Measurements from ENCODE around the gene GSK3A.

The GSK3A gene

DNA sequence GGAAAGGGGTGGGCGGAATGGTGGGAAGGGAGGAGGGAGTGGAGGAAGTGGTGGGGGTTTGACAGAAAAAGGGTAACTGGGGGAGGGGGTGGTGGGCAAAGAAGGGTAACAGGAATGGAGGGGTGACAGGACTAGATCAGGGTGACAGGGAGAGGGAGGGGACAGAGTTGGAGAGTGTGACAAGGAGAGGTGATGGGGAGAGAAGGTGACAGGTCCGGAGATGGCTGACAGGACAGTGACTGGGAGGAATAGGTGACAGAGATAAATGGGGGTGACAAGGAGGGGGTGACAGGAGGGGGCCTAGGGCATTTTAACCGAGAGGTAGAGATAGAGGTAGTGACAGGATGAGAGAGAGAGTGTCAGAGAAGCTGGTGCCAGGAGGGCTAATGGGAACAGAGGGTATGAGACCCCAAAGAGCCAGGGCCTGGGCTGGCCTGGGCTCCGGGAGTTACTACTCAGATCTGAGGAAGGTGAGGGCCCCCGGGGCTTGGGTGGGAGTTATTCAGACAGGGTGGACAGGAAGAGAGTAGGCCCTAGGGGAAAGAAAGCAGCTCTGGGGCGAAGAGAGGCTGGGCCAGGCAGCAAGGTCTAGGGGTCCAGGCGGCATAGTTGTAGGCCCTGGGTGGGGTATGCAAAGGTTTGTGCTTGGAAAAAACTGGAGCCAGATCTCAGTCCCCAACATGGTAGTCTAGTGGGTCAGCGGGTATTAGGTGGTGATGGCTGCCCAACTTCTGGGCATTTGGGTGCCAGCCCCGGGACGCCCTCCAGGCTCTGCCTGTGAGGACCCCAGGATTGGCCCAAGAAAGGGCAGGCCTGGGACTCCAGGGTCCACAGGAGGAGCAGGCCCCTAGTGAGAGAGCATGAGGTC is 27.3 kb upstream of the GSK3A start (continued):
- TF ChIP-seq, protein P1, sequence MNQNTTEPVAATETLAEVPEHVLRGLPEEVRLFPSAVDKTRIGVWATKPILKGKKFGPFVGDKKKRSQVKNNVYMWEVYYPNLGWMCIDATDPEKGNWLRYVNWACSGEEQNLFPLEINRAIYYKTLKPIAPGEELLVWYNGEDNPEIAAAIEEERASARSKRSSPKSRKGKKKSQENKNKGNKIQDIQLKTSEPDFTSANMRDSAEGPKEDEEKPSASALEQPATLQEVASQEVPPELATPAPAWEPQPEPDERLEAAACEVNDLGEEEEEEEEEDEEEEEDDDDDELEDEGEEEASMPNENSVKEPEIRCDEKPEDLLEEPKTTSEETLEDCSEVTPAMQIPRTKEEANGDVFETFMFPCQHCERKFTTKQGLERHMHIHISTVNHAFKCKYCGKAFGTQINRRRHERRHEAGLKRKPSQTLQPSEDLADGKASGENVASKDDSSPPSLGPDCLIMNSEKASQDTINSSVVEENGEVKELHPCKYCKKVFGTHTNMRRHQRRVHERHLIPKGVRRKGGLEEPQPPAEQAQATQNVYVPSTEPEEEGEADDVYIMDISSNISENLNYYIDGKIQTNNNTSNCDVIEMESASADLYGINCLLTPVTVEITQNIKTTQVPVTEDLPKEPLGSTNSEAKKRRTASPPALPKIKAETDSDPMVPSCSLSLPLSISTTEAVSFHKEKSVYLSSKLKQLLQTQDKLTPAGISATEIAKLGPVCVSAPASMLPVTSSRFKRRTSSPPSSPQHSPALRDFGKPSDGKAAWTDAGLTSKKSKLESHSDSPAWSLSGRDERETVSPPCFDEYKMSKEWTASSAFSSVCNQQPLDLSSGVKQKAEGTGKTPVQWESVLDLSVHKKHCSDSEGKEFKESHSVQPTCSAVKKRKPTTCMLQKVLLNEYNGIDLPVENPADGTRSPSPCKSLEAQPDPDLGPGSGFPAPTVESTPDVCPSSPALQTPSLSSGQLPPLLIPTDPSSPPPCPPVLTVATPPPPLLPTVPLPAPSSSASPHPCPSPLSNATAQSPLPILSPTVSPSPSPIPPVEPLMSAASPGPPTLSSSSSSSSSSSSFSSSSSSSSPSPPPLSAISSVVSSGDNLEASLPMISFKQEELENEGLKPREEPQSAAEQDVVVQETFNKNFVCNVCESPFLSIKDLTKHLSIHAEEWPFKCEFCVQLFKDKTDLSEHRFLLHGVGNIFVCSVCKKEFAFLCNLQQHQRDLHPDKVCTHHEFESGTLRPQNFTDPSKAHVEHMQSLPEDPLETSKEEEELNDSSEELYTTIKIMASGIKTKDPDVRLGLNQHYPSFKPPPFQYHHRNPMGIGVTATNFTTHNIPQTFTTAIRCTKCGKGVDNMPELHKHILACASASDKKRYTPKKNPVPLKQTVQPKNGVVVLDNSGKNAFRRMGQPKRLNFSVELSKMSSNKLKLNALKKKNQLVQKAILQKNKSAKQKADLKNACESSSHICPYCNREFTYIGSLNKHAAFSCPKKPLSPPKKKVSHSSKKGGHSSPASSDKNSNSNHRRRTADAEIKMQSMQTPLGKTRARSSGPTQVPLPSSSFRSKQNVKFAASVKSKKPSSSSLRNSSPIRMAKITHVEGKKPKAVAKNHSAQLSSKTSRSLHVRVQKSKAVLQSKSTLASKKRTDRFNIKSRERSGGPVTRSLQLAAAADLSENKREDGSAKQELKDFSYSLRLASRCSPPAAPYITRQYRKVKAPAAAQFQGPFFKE (tag by site-specific recombination; IDR thresholded peaks at IDR 0.05; ENCODE audit: borderline replicate concordance), result no peak
- TF ChIP-seq, protein P2, sequence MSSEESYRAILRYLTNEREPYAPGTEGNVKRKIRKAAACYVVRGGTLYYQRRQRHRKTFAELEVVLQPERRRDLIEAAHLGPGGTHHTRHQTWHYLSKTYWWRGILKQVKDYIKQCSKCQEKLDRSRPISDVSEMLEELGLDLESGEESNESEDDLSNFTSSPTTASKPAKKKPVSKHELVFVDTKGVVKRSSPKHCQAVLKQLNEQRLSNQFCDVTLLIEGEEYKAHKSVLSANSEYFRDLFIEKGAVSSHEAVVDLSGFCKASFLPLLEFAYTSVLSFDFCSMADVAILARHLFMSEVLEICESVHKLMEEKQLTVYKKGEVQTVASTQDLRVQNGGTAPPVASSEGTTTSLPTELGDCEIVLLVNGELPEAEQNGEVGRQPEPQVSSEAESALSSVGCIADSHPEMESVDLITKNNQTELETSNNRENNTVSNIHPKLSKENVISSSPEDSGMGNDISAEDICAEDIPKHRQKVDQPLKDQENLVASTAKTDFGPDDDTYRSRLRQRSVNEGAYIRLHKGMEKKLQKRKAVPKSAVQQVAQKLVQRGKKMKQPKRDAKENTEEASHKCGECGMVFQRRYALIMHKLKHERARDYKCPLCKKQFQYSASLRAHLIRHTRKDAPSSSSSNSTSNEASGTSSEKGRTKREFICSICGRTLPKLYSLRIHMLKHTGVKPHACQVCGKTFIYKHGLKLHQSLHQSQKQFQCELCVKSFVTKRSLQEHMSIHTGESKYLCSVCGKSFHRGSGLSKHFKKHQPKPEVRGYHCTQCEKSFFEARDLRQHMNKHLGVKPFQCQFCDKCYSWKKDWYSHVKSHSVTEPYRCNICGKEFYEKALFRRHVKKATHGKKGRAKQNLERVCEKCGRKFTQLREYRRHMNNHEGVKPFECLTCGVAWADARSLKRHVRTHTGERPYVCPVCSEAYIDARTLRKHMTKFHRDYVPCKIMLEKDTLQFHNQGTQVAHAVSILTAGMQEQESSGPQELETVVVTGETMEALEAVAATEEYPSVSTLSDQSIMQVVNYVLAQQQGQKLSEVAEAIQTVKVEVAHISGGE (tag by site-specific recombination; conservative IDR thresholded peaks at IDR 0.05; ENCODE audit: low read depth), result 0 out of 2 replicates have a peak, but pooled peaks have one; percentile 13
- TF ChIP-seq ZBTB21 (tag by site-specific recombination; IDR thresholded peaks at IDR 0.05) (peak; percentile 23; the same call in 1 of the 2 replicates), SCRT1 (tag by site-specific recombination; IDR thresholded peaks at IDR 0.05; ENCODE audit: borderline replicate concordance) (no peak), ZNF830 (tag by site-specific recombination; IDR thresholded peaks at IDR 0.05; ENCODE audit: low read depth) (no peak), PRDM1 (tag by site-specific recombination; IDR thresholded peaks at IDR 0.05) (peak; percentile 91), WT1 (tag by site-specific recombination; IDR thresholded peaks at IDR 0.05) (peak; percentile 46), ZBTB20 (tag by site-specific recombination; IDR thresholded peaks at IDR 0.05) (0 out of 2 replicates have a peak, but pooled peaks have one; percentile 41), ZNF146 (tag by site-specific recombination; IDR thresholded peaks at IDR 0.05) (0 out of 2 replicates have a peak, but pooled peaks have one; percentile 7), ZNF157 (tag by site-specific recombination; IDR thresholded peaks at IDR 0.05) (peak; percentile 55; the same call in 1 of the 2 replicates), KLF7 (tag by site-specific recombination; IDR thresholded peaks at IDR 0.05; ENCODE audit: borderline replicate concordance) (0 out of 2 replicates have a peak, but pooled peaks have one; percentile 13), ZNF335 (tag by site-specific recombination; conservative IDR thresholded peaks at IDR 0.05) (peak; percentile 61), ZNF398 (tag by site-specific recombination; IDR thresholded peaks at IDR 0.05) (peak; percentile 96), ZFHX2 (tag by site-specific recombination; conservative IDR thresholded peaks at IDR 0.05) (peak; percentile 77), ZNF132 (tag by site-specific recombination; IDR thresholded peaks at IDR 0.05; ENCODE audit: borderline replicate concordance) (no peak), ZBTB7A (tag by site-specific recombination; IDR thresholded peaks at IDR 0.05; ENCODE audit: low read depth) (peak; percentile 67; the same call in 1 of the 2 replicates), ZNF2 (tag by site-specific recombination; IDR thresholded peaks at IDR 0.05) (no peak), ZNF239 (tag by site-specific recombination; IDR thresholded peaks at IDR 0.05) (0 out of 2 replicates have a peak, but pooled peaks have one; percentile 39)
- TF ChIP-seq, protein P3, sequence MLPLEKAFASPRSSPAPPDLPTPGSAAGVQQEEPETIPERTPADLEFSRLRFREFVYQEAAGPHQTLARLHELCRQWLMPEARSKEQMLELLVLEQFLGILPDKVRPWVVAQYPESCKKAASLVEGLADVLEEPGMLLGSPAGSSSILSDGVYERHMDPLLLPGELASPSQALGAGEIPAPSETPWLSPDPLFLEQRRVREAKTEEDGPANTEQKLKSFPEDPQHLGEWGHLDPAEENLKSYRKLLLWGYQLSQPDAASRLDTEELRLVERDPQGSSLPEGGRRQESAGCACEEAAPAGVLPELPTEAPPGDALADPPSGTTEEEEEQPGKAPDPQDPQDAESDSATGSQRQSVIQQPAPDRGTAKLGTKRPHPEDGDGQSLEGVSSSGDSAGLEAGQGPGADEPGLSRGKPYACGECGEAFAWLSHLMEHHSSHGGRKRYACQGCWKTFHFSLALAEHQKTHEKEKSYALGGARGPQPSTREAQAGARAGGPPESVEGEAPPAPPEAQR (tag by site-specific recombination; IDR thresholded peaks at IDR 0.05), result no peak
- TF ChIP-seq, protein P4, sequence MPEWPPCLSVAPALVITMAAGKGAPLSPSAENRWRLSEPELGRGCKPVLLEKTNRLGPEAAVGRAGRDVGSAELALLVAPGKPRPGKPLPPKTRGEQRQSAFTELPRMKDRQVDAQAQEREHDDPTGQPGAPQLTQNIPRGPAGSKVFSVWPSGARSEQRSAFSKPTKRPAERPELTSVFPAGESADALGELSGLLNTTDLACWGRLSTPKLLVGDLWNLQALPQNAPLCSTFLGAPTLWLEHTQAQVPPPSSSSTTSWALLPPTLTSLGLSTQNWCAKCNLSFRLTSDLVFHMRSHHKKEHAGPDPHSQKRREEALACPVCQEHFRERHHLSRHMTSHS (tag by site-specific recombination; IDR thresholded peaks at IDR 0.05), result 0 out of 2 replicates have a peak, but pooled peaks have one; percentile 26
- TF ChIP-seq, protein P5, sequence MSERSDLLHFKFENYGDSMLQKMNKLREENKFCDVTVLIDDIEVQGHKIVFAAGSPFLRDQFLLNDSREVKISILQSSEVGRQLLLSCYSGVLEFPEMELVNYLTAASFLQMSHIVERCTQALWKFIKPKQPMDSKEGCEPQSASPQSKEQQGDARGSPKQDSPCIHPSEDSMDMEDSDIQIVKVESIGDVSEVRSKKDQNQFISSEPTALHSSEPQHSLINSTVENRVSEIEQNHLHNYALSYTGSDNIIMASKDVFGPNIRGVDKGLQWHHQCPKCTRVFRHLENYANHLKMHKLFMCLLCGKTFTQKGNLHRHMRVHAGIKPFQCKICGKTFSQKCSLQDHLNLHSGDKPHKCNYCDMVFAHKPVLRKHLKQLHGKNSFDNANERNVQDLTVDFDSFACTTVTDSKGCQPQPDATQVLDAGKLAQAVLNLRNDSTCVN (tag by site-specific recombination; optimal IDR thresholded peaks at IDR 0.05), result no peak
